22Rv1 (cell line): ENCODE data around the gene DOC2A.

Experiments
- H3K27ac ChIP-seq: fragments of 450-650 bp; 2 replicates; pipeline ENCODE4 v1.5.1; 2017
- CTCF ChIP-seq: fragments of 450-650 bp; IDR thresholded peaks from 2 replicates; pipeline ENCODE4 v1.5.1; 2017; ENCODE audit warnings: mild to moderate bottlenecking
- ZFX ChIP-seq: fragments of 450-650 bp; IDR thresholded peaks from 2 replicates; pipeline ENCODE4 v1.6.1; 2017; ENCODE audit warnings: antibody characterized with exemption, borderline replicate concordance

The DOC2A gene

GRCh38 chr16:29995324-29995910, 15.4 kb downstream of the DOC2A start, which contains the start of gene HIRIP3:
HIRIP3 (minus strand) TSS chr16:29995617; CDS start chr16:29995605, 12 bp downstream.
- H3K27ac ChIP-seq = peak within 1 kb of the TSS; percentile 99
- TF ChIP-seq ZFX (no peak), CTCF (no peak)

- H3K27ac ChIP-seq = peak overlapping the region; percentile 99
- TF ChIP-seq ZFX = no peak
These were observed 16.1 kb downstream of the DOC2A start for GRCh38 chr16:29994600-29995323.

- TF ChIP-seq ZFX (no peak), CTCF (no peak)
- H3K27ac ChIP-seq = peak overlapping the region; percentile 99
These were observed 16.8 kb downstream of the DOC2A start for GRCh38 chr16:29993903-29994599.

DNA sequence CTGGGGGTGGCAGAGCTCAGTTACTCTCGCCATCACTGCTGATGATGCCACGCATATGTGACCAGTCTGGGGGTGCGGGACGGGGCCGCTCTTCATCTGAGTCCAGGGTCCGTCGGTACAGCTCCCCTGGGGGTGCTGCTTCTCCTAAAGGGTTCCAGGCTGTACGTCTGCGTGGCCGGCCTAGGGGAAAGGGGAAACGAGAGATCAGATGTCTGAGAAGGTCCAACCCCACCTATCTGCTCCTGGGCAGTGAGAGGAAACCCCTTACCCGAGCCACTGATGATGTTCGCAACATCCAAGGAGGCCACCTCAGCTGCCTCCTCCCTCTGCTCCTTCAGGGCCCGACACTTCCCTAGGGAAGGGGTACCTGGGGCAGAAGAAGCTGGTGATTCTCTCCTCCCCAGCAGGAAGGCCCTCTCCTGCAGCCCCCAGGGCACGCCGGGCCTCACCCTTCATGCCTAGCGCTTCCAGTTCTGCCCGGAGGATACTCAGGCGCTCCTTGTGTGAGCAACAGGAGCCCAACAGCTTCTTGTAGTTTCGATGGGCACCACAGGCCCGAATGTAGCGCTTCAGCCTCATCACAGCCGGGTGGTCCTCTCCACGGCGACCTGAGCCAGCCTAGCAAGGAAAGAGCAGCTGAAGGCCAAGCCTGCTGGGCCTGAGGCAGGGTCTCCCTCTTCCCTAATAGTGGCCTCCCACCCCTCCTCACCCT, 17.5 kb downstream of the DOC2A start:
- no peak for TF ChIP-seq ZFX
- TF ChIP-seq CTCF = no peak
- H3K27ac ChIP-seq = peak overlapping the region; percentile 99

- TF ChIP-seq CTCF = no peak
- TF ChIP-seq ZFX = no peak
- H3K27ac ChIP-seq = peak overlapping the region; percentile 99
These were observed 18.4 kb downstream of the DOC2A start for GRCh38 chr16:29992344-29992967.

DNA sequence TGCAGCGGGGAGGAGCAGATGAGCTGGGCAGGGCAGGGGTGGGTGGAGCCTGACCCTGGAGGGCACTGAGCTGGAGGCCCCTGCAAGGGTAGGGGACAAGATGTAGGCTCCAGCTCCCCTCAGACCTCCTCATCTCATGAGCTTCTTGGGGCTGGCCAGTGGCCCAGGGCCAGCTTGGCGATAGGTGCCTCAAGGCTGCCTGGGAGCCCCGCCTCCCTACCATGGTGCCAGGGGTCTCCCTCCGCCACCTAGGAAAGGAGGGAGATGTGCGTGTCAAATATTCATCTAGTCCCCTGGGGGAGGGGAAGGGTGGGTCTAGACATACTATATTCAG, 19.3 kb downstream of the DOC2A start:
- peak overlapping the region; percentile 99 for H3K27ac ChIP-seq
- TF ChIP-seq CTCF = no peak
- TF ChIP-seq ZFX = no peak

GRCh38 chr16:29990883-29991570, 19.8 kb downstream of the DOC2A start:
- peak overlapping the region; percentile 99 for H3K27ac ChIP-seq
- TF ChIP-seq CTCF = no peak
- no peak for TF ChIP-seq ZFX
